Islet precursor cell (in vitro differentiated cells): Measurements from ENCODE around the gene FERMT3.
A peak's percentile ranks its signal among the peaks of the same experiment; 100 is the strongest.

Source experiments
- DNase-seq: peaks from one replicate; pipeline ENCODE4 v3.0.0-alpha.2; 2018

Gene FERMT3

DNA sequence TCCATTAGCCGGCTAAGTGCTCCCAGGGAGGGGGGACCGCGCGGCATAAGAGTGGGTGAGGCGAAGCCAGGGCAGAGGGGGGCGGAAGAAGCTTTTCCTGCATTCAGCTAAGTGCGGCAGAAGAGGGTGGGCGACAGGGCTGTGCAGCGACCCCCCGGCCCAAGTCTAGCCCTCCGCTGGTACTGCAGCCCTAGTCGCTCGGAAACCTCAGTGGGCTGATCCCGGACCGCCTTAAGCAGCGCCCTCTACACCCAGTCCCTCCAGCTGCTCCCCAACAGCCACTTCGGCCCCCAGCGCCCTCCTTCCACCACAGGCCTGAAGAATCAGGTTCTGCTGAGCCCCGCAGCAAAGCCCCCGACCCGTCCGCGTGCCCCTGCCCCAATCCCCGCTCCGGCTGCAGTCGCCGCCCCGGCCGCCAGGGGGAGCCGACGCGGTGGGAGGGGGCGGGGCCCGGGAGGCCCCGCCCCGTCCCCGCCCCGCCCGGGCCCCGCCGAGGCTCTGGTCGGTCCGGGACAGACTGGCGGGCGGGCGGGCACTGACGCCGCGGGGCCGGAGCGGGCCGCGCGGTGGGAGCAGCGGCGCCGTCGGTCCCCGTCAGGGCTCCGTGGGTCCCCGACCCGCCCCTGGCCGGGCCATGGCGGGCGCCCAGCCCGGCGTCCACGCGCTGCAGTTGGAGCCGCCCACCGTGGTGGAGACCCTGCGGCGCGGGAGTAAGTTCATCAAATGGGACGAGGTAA lies 44.7 kb downstream of the FERMT3 start, which contains the start of gene PLCB3:
Gene PLCB3 (plus strand): TSS at position 515 of the 737 bp plus-strand sequence. CDS start 120 bp downstream, at position 635.
- peak; percentile 79 for DNase-seq

DNA sequence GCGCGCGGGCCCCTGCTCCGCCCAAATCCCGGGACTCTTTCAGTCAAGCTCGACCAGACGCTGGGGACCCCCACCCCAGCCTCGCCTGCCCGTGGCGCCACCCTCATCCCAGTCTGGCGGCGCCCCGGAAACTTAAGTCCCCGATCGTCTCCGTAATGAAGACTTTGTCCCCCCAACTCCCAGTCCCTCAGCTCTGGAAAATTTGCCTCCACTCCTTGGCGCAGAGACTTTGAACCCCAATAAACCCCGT lies 45.2 kb downstream of the FERMT3 start:
- DNase-seq, result no peak

GRCh38 chr11:64252003-64252872 lies 45.7 kb downstream of the FERMT3 start:
- DNase-seq, result peak; percentile 75

DNA sequence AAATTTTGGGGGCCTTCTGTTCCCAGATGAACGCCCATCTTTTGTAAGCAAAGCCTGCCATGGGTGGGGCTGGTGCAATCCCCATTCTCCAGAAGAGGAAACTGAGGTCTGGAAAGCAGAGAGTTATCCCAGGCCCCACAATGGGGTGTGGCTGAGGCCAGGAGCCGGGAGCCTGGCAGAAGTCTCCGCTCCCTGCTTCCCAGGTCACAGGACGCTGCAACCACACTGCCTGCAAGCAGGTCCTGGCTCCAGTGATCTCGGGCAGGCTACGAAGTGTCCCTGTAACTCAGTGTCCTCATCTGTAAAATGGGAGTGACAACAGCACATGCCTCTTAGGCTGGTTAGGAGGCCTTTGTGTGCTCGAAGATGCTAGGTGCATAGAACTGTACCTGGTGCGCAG lies 46.5 kb downstream of the FERMT3 start:
- DNase-seq, result no peak

DNA sequence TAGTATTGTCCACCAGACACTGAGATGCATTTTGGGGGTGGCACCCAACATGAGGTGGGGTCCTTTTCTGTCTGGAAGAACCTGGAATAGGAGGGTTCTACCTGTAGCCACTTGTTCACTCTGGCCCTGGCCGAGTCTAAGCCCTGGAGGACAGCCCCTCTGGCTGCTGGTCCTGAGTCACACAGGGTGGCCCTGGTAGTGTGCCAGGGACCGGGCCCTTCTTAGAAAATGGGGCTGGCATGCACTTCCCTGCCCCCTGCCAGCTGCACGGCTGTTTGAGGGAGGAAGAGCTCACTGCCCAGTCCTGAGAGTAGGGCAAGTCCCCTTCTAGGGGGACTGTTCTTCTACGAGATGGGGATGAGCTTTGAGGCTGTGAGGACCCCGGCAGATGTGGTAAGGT lies 47.0 kb downstream of the FERMT3 start:
- DNase-seq, result no peak

GRCh38 chr11:64254326-64254725 lies 47.8 kb downstream of the FERMT3 start:
- DNase-seq, result no peak

DNA sequence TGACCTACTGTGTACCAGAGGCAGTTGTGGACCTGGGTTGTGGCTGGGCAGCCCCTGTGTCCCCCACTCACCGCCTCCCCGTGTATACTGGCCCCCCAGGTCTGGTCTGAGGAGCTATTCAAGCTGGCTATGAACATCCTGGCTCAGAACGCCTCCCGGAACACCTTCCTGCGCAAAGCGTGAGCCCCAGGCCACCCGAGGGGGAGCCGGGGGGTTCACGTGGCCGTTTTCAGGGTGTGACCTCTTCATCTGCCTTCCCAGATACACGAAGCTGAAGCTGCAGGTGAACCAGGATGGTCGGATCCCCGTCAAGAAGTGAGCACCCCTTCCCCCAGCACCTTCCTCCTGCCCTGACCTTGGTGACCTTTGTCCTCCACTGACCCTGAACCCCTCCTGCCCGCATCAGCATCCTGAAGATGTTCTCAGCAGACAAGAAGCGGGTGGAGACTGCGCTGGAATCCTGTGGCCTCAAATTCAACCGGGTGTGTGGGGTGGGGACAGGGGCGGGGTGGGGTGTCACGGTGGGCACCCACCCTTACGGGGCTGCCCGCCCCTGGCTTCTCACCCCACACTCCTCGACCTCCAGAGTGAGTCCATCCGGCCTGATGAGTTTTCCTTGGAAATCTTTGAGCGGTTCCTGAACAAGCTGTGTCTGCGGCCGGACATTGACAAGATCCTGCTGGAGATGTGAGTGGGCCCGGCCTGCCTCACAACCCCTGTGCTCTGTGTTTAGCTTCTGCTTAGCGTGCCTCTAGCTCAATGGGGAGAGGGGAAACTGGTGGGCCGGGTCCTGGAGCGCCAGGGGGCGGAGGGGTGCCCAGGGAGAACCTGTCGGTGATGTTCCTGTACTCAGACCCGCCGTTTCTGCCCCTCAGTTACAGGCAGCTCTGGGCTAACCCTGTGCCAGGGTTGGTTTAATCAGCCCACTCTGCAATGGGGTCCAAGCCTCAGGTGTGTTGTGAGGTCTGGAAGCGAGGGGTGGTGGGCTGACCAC lies 48.9 kb downstream of the FERMT3 start:
- DNase-seq, result no peak

GRCh38 chr11:64256300-64256699 lies 49.8 kb downstream of the FERMT3 start:
- no peak for DNase-seq

- DNase-seq, result no peak
Observed at GRCh38 chr11:64258356-64258755, 51.8 kb downstream of the FERMT3 start.

DNA sequence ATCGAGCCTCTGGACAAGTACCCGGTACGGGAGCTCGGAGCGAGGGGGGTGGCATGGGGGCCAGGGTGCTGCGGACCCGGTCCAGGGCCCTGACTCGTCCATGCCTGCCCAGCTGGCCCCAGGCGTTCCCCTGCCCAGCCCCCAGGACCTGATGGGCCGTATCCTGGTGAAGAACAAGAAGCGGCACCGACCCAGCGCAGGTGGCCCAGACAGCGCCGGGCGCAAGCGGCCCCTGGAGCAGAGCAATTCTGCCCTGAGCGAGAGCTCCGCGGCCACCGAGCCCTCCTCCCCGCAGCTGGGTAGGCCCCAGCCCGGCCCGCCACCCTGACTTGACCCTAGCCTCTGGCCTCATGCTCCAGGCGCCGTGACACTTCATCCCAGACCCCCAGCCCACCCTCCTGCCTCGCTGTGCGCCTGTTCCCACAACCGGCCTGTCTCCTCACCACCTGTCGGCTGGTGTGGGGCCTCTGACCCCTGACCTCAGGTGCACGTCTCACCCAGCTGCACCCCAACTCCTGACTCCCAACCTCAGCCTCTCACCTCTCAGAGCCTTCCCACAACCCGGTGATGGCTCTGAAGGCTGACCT lies 52.5 kb downstream of the FERMT3 start:
- DNase-seq, result no peak

DNA sequence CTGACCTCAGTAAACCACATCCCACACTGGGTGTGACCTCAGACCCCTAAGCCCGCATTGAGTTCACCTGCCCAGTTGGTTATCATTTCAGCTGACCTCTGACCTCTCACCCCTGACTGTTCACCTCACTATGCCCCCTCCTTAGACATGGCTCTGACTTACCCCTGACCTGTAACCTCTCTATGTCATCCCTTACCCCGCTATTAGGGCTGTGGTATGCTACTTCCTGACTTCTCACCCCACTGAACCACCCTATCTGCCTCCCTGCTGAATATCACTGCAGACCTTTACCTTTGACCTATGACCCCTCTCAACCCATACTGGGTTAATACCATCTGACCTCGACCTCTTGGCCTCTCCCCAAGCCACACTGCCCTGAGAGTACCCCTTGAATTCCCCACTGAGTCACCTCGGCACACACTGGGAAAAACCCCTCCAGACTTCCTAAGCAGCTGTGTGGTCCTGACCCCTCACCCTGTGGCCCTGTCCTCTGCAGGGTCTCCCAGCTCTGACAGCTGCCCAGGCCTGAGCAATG lies 53.1 kb downstream of the FERMT3 start:
- no peak for DNase-seq

DNA sequence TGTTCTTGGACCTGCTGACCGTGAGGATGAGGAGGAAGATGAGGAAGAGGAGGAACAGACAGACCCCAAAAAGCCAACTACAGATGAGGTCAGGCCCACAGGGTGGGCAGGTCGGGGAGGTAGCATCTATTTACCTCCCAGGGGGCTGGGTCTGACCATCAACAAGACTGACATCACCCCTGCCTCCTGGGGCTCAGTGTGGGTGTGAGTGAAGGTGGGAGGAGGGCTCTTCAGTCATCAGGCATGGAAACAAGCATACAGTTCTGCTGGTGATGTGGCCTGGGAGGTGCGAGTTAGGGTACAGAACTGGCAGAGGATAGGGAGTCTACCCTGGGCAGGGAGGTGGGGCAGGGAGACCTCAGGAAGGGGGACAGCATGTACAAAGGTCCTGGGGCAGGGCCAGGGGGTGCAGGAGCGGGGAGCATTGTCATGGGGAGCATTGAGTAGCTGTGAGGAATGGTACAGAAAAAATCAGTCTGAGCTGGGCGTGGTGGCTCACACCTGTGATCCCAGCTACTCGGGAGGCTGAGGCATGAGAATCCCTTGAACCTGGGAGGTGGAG lies 53.7 kb downstream of the FERMT3 start:
- no peak for DNase-seq

DNA sequence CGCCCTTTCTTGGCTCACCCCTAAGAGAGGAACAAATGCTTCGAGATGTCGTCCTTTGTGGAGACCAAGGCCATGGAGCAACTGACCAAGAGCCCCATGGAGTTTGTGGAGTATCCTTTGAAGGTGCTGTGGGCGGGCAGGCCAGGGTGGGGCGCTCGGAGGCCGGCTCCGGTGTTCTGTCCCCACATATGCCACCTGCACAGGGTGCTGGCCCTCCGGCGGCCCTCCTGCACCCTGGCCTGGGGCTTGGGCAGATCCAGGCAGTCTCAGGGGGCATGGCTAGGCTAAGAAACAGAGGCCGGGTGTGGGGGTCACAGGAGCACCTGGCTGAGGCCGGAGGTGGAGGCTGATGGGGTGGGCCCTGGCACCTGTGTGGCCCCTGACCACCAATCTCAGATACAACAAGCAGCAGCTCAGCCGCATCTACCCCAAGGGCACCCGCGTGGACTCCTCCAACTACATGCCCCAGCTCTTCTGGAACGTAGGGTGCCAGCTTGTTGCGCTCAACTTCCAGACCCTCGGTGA lies 55.1 kb downstream of the FERMT3 start:
- no peak for DNase-seq

DNA sequence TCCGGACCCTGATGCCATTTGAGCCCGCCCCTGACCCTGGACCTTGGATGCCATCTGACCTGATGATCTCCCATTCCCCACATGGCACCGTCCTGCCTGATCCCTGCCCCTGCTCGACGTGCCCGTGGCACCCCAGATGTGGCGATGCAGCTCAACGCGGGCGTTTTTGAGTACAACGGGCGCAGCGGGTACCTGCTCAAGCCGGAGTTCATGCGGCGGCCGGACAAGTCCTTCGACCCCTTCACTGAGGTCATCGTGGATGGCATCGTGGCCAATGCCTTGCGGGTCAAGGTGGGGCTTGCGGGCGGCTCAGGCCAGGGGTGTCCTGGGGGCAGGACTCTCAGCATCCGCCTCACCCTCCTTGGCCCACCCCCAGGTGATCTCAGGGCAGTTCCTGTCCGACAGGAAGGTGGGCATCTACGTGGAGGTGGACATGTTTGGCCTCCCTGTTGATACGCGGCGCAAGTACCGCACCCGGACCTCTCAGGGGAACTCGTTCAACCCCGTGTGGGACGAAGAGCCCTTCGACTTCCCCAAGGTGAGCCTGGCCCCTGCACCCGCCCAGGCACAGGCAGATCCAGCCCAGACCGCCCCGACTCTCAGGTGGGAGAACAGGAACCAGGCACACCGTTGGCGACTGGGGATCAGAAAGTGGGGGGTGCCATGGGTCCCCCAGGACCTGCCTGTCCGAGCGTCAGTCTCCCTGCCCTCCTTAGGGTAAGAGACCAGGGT lies 55.9 kb downstream of the FERMT3 start:
- no peak for DNase-seq

DNA sequence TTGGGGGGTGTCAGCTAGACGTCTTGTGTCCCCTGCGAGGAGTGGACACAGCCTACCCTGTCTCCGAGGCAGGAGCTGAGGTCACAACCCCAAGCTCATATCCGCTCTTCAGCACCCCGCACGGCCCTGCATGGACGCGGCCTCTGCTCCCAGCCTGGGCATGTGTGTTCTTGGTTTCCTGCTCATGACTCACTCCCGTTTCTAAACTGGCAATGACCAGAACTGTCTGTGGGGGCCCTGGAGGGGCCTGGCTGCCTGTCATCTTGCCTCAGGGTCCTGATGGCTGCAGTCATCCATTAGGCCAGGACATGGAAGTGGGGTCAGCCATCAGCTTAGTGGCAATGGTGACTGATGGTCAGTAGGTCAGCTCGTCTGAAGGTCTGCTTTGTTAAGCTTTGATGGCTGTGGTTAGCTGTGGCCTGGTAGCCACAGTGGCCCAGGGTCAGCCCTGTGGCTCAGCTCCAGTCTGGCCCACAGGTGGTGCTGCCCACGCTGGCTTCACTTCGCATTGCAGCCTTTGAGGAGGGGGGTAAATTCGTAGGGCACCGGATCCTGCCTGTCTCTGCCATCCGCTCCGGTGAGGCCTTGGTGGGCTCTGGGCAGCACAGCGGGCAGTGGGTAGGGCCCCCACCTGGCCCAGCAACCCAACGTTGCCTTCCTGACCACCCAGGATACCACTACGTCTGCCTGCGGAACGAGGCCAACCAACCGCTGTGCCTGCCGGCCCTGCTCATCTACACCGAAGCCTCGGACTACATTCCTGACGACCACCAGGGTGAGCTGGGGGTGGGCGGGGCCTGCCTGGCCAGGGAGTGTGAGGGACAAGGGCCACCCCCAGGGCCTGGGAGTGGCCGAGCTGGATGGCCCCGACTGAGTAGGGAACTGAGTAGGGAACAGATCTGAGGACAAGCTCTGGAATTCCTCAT lies 56.8 kb downstream of the FERMT3 start:
- peak; percentile 93 for DNase-seq

- DNase-seq, result no peak
Observed at GRCh38 chr11:64263947-64264317, 57.4 kb downstream of the FERMT3 start.

DNA sequence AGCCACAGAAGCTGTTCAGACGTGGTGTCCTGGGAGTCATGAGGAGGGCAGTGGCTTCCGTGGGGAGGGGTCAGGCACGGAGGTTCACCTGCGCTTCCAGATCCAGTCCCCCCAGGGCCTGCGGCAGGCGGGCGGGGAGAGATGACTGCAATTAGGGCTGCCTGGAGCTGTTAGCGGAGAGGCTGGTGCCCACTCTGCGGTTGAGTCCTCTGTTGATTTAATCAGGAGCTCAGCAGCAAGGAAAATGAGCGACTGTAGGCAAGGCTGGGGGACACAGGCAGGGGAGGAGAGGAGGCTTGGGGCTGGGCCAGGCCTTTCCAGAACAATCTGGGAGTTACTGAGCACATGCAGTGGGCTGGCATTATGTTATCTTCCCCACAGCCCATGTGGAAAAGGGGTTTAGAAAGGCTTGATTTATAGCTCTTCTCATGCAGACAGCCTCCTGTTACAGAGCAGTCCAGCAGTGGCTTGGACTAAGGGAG lies 57.9 kb downstream of the FERMT3 start:
- peak; percentile 77 for DNase-seq

DNA sequence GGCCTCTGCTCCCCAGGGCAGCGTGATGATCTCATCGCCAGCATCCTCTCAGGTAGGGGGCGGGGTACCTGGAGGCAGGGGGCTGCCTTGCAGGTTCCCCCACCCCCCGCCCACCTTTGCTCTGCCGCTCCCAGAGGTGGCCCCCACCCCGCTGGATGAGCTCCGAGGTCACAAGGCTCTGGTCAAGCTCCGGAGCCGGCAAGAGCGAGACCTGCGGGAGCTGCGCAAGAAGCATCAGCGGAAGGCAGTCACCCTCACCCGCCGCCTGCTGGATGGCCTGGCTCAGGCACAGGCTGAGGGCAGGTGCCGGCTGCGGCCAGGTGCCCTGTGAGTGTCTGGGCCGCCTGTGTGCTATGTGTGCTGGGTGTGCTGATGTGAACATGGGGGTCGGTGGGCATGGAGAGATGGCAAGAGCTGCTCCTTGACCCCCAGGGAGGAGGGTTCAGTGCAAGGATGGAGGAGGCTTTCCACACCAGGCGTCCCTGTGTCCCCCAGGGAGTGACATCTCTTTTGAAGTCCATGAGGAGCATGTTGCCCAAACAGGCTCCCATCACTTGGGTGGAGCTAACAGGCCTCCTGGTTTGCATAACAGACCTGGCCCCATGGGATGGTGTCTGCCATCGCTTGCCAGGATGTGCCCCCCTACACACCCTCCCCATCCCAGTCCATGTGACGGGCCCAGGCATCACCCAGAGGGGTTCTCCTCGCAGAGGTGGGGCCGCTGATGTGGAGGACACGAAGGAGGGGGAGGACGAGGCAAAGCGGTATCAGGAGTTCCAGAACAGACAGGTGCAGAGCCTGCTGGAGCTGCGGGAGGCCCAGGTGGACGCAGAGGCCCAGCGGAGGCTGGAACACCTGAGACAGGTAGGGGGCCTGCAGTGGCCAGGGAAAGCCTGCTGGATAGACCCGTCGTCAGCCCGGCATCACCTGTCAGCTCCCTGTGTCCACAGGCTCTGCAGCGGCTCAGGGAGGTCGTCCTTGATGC lies 58.9 kb downstream of the FERMT3 start:
- no peak for DNase-seq

DNA sequence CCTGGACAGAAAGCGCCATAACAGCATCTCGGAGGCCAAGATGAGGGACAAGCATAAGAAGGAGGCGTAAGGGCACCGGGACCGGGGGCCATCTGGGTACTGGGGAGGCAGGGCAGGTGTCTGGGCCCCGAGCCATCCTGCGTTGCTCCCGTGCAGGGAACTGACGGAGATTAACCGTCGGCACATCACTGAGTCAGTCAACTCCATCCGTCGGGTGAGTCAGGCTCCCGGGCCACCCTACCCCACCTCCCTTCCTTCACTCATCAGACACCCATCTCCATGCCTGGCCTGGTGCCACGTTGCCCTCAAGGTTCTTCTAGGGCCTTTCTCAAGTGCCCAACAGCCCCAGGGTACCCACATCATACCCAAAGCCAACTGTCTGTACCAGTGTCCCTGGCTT lies 59.8 kb downstream of the FERMT3 start:
- DNase-seq, result no peak
